Aorta (tissue), 5 donors: ENCODE measurements around the gene HBG2. TPM values are rescaled to one million over a fixed set of nuclear protein-coding genes. Genes with fewer than 3 reads are reported as not detected.
A peak's percentile ranks its signal among the peaks of the same experiment; 100 is the strongest.

Experiments
- ATAC-seq: fragments of 200-7000 bp; cut with Tn5 transposase; one replicate; pipeline ENCODE4 v1.9.1; 2022; ENCODE audit warnings: moderate library complexity; ENCODE audit not compliant: low FRiP score
- DNase-seq, 2 donors: peaks; one replicate each; pipeline ENCODE4 v3.0.0-alpha.2; 2020
- H3K27ac ChIP-seq, 2 donors: one replicate each; pipeline ENCODE4 v1.5.1; 2013; ENCODE audit warnings: low read length in 2 of 2, mild to moderate bottlenecking in 2 of 2, moderate library complexity in 2 of 2, control low read depth in 1 of 2, inconsistent platforms in 1 of 2, low read depth in 1 of 2
- H3K27me3 ChIP-seq, 2 donors: one replicate each; pipeline ENCODE4 v1.6.1; 2013; ENCODE audit warnings: control low read depth in 1 of 2, low read length in 1 of 2, mild to moderate bottlenecking in 1 of 2, moderate library complexity in 1 of 2; ENCODE audit not compliant: insufficient read depth in 2 of 2, control insufficient read depth in 1 of 2
- H3K36me3 ChIP-seq, 2 donors: one replicate each; pipeline ENCODE4 v1.6.1; 2013; ENCODE audit warnings: control low read depth in 1 of 2, low read length in 1 of 2, mild to moderate bottlenecking in 1 of 2; ENCODE audit not compliant: insufficient read depth in 2 of 2, control insufficient read depth in 1 of 2
- H3K4me1 ChIP-seq, 2 donors: one replicate each; pipeline ENCODE4 v1.6.1; 2013; ENCODE audit warnings: low read length in 2 of 2, control low read depth in 1 of 2, mild to moderate bottlenecking in 1 of 2, moderate library complexity in 1 of 2; ENCODE audit not compliant: insufficient read depth in 2 of 2, control insufficient read depth in 1 of 2
- H3K4me3 ChIP-seq, 2 donors: one replicate each; pipeline ENCODE4 v1.5.1; 2013; ENCODE audit warnings: low read length in 2 of 2, control low read depth in 1 of 2, mild to moderate bottlenecking in 1 of 2
- H3K9me3 ChIP-seq: one replicate; pipeline ENCODE4 v1.6.1; 2013; ENCODE audit warnings: mild to moderate bottlenecking, low read length; ENCODE audit not compliant: control insufficient read depth
- WGBS, 2 donors: extraction: QIAGEN DNeasy Blood & Tissue Kit; methylation state at CpG; one replicate each; pipeline ENCODE4 v1.1.7; 2013; 5-methylcytosine and 5-hydroxymethylcytosine counted together
- intact Hi-C, 2 donors: fragments of 100-400 bp; cut with DNase I; formaldehyde crosslinking; loops; one replicate each; pipeline versions ENCODE4 v1.14.2 to v1.15.0; 2022
- polyA plus RNA-seq, 2 donors: library from polyadenylated mRNA; stranded (reverse); fragments of 200-250 nt; gene quantifications; one replicate each; pipeline ENCODE4 v1.2.3, GENCODE V29; 2013
- total RNA-seq, 2 donors: library from RNA; stranded (reverse); fragmentation: NEBNext Ultra II Directional; extraction: Animal tissue kit (Norgen Biotek cat#: 25700); gene quantifications; one replicate each; pipeline ENCODE4 v1.2.1, GENCODE V29; 2021
- donor health status: healthy with polysubstance abuse.
- donor health status: Bipolar disorder and iron deficiency.
- donor health status: DM: no; HTN: no; CAD: no.
- donor health status: DM: no; HTN: no; CAD: no.
- donor health status: DM: yes; HTN: yes; CAD: no.

Gene HBG2
- total and polyA plus RNA-seq, 4 donors = 0.23 to 0.78 TPM; not detected in 2

- intact Hi-C loops = no loop called here
- 86% methylated on average over 4 of the region's 4 CpGs for WGBS, 2 donors
- H3K4me1 ChIP-seq = no peaks in the 10 kb centered on the region
- ATAC-seq (no peak), DNase-seq (no peak)
- H3K27ac ChIP-seq = no peak overlapping the region
- no peaks in the 10 kb centered on the region for H3K9me3 ChIP-seq
- H3K27me3 ChIP-seq = no peaks in the 10 kb centered on the region
- no peak overlapping the region for H3K4me3 ChIP-seq
- H3K36me3 ChIP-seq = no peaks in the 10 kb centered on the region
These were observed 31.2 kb upstream of the HBG2 start for GRCh38 chr11:5285703-5286340.

- 72 to 87% methylated on average over 2 of the region's 2 CpGs for WGBS, 2 donors
- intact Hi-C loops = no loop called here
These were observed 30.1 kb upstream of the HBG2 start for GRCh38 chr11:5284637-5285036.

GRCh38 chr11:5283882-5284281 lies 29.3 kb upstream of the HBG2 start:
- 72 to 78% methylated on average over 1 of the region's 1 CpG for WGBS, 2 donors
- no peaks in the 10 kb centered on the region for H3K36me3 ChIP-seq
- no peak overlapping the region for H3K27ac ChIP-seq
- H3K4me1 ChIP-seq = no peaks in the 10 kb centered on the region
- DNase-seq = no peak
- H3K27me3 ChIP-seq = no peaks in the 10 kb centered on the region
- ATAC-seq = no peak
- H3K9me3 ChIP-seq = no peaks in the 10 kb centered on the region
- H3K4me3 ChIP-seq = no peak overlapping the region
- intact Hi-C loops = no loop called here

More at GRCh38 chr11:5284637-5285036, 30.1 kb upstream of the HBG2 start:
- no peaks in the 10 kb centered on the region for H3K4me1 ChIP-seq
- H3K27me3 ChIP-seq = no peaks in the 10 kb centered on the region
- no peaks in the 10 kb centered on the region for H3K9me3 ChIP-seq
- no peak for ATAC-seq
- H3K36me3 ChIP-seq = no peaks in the 10 kb centered on the region
- no peak for DNase-seq
- no peak overlapping the region for H3K27ac ChIP-seq
- H3K4me3 ChIP-seq = no peak overlapping the region

GRCh38 chr11:5283086-5283485 lies 28.5 kb upstream of the HBG2 start:
- Histone ChIP-seq H3K4me3 (no peak overlapping the region), H3K36me3 (no peaks in the 10 kb centered on the region), H3K9me3 (no peaks in the 10 kb centered on the region), H3K27ac (no peak overlapping the region), H3K4me1 (no peaks in the 10 kb centered on the region), H3K27me3 (no peaks in the 10 kb centered on the region)
- DNase-seq (no peak), ATAC-seq (no peak)
- 82 to 94% methylated on average over 3 of the region's 3 CpGs for WGBS, 2 donors
- intact Hi-C loops = no loop called here

- no peaks in the 10 kb centered on the region for H3K27me3 ChIP-seq
- H3K4me3 ChIP-seq = no peak overlapping the region
- WGBS, 2 donors = 73 to 83% methylated on average over 2 of the region's 2 CpGs
- intact Hi-C loops = no loop called here
- no peaks in the 10 kb centered on the region for H3K36me3 ChIP-seq
- H3K27ac ChIP-seq = no peak overlapping the region
- no peak for DNase-seq
- no peaks in the 10 kb centered on the region for H3K4me1 ChIP-seq
- H3K9me3 ChIP-seq = no peaks in the 10 kb centered on the region
- no peak for ATAC-seq
These were observed 28.0 kb upstream of the HBG2 start for GRCh38 chr11:5282628-5283027.

GRCh38 chr11:5281596-5281995 lies 27.0 kb upstream of the HBG2 start:
- Histone ChIP-seq H3K9me3 (no peaks in the 10 kb centered on the region), H3K27me3 (no peaks in the 10 kb centered on the region), H3K27ac (no peak overlapping the region), H3K4me1 (no peaks in the 10 kb centered on the region), H3K4me3 (no peak overlapping the region), H3K36me3 (no peaks in the 10 kb centered on the region)
- no peak for DNase-seq
- ATAC-seq = no peak
- intact Hi-C loops = no loop called here

GRCh38 chr11:5280582-5281102 lies 26.1 kb upstream of the HBG2 start:
- 53 to 55% methylated on average over 3 of the region's 3 CpGs for WGBS, 2 donors
- Histone ChIP-seq H3K36me3 (no peaks in the 10 kb centered on the region), H3K4me1 (no peaks in the 10 kb centered on the region), H3K27me3 (no peaks in the 10 kb centered on the region), H3K4me3 (no peak overlapping the region), H3K9me3 (no peaks in the 10 kb centered on the region), H3K27ac (no peak overlapping the region)
- ATAC-seq = peak; percentile 73
- peak; percentile 80 to 86 for DNase-seq
- intact Hi-C loops = no loop called here

GRCh38 chr11:5279471-5280090 lies 25.0 kb upstream of the HBG2 start:
- no peak overlapping the region for H3K27ac ChIP-seq
- DNase-seq = no peak
- no peak overlapping the region for H3K4me3 ChIP-seq
- H3K4me1 ChIP-seq = no peaks in the 10 kb centered on the region
- no peaks in the 10 kb centered on the region for H3K36me3 ChIP-seq
- 58 to 60% methylated on average over 4 of the region's 4 CpGs for WGBS, 2 donors
- H3K9me3 ChIP-seq = no peaks in the 10 kb centered on the region
- intact Hi-C loops = no loop called here
- no peaks in the 10 kb centered on the region for H3K27me3 ChIP-seq
- no peak for ATAC-seq

GRCh38 chr11:5277807-5278382 lies 23.3 kb upstream of the HBG2 start:
- Histone ChIP-seq H3K36me3 (no peaks in the 10 kb centered on the region), H3K9me3 (no peaks in the 10 kb centered on the region), H3K27me3 (no peaks in the 10 kb centered on the region), H3K4me1 (no peaks in the 10 kb centered on the region), H3K4me3 (no peak overlapping the region), H3K27ac (no peak overlapping the region)
- ATAC-seq (no peak), DNase-seq (no peak)
- intact Hi-C loops = no loop called here
- WGBS, 2 donors = 45 to 49% methylated on average over 1 of the region's 1 CpG
